Caki2 (cell line): ENCODE results near the gene SPOCK3. TPM values are rescaled to one million over a fixed set of nuclear protein-coding genes. Genes with fewer than 3 reads are reported as not detected.
"Not testable (repeated sequence)": the region's sequence is repeated elsewhere in the genome, so short reads cannot be mapped to it uniquely, and the experiment has no call there.

Experiments used
- DNase-seq: peaks from one replicate; pipeline ENCODE4 v3.0.0-alpha.2; 2015; ENCODE audit warnings: low read depth
- in situ Hi-C: cut with HindIII; loops from 2 replicates; pipeline ENCODE4 v1.10.0; 2016; ENCODE audit warnings: low sequenced_read_pairs, low pct_unique_long_range_greater_than_20kb, mixed read lengths
- total RNA-seq: library from RNA; depleted of rRNA; stranded (reverse); fragments of >200 nt; shearing (Covaris generic); gene quantifications from 2 replicates; pipeline ENCODE4 v1.2.3, GENCODE V29; 2014; ENCODE audit warnings: low replicate concordance; rRNA removed

Gene SPOCK3
- 1.7 TPM in 1 of 2 replicates, not detected in the other for total RNA-seq

DNA sequence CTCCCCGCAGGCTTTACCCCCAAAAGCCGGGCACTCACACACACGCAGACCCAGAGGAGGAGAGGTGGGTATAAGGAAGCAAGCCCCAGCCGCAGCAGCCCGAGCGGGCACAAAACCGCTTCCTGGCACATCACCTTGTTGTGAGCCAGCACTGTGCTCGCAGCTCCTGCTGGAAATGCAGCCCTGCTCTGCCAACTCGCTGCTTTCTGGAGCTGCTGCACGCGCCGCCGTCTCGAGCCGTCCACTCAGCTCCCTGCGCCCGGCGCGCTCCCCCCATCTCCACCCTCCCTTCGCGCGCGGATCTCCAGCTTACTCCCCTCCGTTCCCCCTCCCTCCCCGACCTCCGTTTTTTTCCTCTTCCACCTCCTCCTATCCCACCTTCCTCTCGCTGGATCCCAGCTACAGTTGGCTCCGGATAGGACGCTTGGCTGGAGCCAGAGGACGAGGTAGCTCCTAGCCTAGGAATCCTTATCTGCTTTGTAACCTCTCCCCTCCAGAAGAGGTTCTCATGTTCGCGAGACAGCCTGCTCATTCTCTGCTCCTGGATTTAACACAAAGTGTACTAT is at the start of gene SPOCK3:
TSS of gene SPOCK3 (minus strand) at position 179 of the 566 bp plus-strand sequence.
- in situ Hi-C loops = no loop called here
- DNase-seq = peak; percentile 39

DNA sequence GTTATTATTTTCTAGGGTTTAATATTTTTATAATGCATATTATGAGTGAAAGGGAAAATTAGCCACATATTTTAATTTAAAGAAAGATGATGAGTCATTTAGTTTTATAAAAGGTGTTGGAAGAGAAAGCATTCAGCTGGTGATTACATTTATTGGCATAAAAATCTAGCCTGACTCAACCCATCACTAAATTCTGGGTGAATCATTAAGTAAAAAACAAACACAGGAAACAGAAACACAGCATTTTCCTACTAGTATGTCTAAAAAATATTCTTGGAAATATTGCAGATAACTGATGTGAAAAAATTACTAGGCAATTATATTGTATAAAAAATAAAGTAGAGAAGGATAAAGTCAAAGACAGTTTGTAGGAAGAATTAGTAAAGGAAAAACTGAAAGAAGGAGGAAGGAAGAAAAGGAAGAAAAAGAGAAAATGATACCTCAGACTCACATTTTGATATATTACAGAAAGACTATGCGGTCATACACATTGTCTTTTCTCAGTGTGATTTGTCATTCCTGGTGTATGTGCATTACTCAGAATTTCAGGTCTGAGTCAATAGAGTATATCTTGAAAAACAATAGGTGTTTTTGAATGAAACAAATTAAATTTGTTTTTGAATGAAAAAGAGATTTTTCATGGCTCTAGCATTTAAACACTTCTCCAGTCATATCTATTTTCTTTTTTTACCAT is 48.0 kb upstream of the SPOCK3 start:
- in situ Hi-C loops = no loop called here
- DNase-seq = no peak

DNA sequence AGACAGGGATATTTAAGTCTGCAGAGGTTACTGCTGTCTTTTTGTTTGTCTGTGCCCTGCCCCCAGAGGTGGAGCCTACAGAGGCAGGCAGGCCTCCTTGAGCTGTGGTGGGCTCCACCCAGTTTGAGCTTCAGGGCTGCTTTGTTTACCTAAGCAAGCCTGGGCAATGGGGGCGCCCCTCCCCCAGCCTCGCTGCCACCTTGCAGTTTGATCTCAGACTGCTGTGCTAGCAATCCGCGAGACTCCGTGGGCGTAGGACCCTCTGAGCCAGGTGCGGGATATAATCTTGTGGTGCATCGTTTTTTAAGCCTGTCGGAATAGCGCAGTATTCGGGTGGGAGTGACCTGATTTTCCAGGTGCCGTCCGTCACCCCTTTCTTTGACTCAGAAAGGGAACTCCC is 47.3 kb upstream of the SPOCK3 start:
- in situ Hi-C loops, DNase-seq: not testable (repeated sequence)

DNA sequence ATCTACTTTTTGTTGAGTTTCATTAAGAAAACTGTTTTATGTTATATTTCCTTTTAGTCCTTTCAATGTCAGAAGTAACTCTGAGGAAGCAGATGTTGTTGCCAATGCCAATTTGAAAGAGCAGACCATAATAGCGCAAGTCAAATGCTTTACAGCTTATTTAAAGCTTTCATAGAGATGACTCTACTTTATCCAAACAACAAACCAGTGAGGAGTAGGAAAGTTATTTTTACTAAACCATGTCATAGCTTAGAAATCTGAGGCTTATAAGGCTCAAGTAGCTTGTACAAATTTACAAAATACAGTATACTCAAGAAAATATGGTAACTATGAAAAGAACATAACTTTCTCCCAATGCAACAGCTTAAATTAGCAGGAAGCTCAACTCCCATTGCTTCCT is 40.1 kb upstream of the SPOCK3 start:
- no peak for DNase-seq
- in situ Hi-C loops = no loop called here

DNA sequence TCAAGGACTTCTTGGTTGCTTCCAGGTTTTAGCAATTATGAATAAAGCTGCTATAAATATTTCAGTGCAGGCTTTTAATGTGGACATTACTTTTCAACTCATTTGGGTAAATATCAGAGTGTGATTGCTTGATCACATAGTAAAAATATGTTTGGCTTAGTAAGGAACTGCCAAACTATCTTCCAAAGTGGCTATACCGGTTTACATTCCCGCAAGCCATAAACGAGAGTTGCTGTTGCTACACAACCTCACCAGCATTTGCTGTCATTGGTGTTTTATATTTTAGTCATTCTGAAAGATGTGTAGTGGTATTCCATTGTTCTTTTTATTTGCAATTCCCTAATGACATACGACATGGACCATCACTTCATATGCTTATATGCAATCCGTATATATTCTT is 30.9 kb upstream of the SPOCK3 start:
- in situ Hi-C loops = no loop called here
- no peak for DNase-seq

DNA sequence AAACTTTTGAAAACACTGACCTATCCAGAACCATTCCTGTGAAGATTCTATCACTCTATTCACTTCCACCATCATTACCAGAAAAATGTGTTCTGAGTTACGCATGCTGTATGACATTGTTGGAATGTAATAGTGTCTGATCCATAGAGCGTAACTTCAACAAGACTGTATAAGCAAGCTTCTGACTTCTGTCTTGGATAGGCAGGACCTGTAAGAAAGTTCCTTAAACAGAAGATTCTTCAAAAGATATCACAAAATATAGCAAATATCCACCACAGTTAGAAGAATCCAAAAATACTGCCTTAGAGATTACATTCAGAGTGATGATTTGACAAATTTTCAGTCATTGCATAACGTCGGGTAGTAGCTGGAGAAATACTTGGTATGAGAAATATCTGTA is 14.0 kb upstream of the SPOCK3 start:
- DNase-seq = no peak

DNA sequence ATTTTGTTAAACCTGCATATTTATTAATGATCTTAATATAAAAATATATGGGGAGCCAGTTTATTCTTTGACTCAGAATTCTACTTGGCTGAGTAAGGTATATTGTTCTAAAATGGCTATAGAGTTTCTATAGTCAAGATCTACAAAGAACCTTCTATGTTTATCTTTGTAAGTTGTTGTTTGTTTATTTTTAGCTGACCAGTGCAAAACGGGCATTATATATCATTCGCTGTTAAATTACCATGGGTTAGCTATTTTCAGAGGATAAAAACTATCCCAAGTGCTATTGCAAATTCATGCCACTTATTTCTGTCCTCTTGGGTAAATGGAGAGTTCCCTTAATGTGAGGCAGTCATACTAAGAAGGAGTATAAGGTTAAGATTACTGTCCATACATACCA is 5.3 kb upstream of the SPOCK3 start:
- in situ Hi-C loops = no loop called here
- no peak for DNase-seq

More for the DNA sequence above, 14.0 kb upstream of the SPOCK3 start:
- in situ Hi-C loops = no loop called here

DNA sequence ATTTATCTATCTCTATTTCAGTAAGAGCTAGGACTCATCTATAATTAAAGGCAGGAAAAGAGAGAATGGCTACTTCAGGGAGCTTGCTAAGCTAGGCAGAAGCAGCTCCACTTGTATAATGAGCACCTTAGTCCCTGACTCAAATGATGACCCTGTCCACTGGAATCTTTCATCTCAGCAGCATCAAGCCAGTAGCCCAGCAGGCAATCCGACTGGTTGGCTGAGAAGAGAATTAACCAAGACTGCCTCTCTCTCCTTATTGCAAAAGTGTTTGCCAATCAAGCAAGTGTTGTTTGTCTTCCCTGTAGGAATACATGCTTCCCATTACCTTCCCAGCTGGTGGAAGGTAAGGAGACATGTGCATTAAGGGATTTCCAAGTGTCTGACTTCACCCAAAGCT is 3.9 kb upstream of the SPOCK3 start:
- no peak for DNase-seq
- in situ Hi-C loops = no loop called here

DNA sequence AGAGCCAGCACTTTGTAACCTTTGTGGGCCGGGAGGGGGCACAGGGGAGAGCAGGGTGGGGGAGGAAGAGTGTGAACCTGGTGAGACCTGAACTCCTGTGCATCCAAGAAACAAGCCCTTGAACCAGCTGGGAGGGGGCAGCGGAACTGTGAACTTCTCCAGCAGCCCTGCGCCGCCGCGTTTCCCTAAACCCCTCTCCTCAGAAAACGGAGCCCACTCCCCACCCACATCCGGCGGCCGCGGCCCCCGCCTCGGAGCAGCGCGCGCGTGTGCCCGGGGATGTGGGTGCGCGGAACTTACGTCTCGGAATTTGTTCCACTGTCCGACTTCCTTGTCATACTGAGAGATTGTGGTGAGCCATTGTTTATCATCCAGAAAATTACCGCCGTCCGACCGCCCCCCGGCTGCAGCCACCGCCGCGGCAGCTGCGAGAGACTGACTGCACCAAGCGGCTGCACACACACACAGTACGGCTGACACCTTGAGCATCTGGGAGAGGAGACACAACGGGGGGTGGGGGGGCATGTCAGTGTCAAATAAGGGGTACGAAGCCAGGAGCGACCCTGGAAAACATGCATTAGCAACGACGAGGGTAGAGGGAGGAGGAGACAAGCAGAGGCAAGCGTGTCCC is 494 bp downstream of the SPOCK3 start:
- DNase-seq = no peak

DNA sequence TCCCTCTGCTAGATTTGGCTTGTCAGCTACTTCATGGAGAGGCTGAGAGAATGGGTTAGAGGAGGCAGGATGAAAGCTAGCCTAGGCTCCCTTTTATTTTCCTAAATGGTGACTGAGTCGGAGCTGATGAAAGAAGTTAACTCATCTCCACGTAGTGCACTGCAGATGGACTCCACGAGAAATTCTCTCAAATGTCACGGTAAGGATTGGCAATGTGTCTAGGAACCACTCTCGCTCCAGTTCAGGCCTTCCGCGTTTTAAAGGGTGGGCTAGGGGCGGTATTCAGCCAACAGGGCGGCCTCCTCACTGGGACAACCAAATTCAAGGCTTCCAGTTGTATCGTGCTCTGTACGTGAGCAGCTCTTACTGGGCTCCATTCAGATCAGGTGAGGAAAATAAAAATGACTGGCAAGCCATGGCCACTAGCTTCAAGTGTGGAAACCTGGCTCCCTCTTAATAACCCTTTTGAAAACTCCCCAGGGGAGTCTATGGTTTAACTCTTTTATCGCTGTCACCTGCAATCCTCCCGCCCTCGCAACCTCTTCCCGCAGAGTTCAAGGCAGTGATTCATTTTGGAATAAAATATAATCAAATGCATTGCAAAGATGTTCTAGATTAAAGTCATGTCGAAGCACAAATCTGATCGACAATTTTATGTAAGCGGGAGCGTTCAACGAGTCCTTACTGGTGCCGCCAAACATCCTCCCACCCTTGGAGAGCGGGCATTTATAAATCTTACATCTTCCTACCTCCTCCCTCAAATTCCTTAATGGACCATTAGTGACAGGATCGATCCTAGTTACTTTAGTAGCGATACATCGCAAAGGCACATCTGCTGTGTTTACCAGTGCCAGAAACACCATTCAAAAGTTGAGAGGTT is 1.2 kb downstream of the SPOCK3 start:
- no peak for DNase-seq
- in situ Hi-C loops = no loop called here

More for the DNA sequence above, 494 bp downstream of the SPOCK3 start:
- in situ Hi-C loops = no loop called here

DNA sequence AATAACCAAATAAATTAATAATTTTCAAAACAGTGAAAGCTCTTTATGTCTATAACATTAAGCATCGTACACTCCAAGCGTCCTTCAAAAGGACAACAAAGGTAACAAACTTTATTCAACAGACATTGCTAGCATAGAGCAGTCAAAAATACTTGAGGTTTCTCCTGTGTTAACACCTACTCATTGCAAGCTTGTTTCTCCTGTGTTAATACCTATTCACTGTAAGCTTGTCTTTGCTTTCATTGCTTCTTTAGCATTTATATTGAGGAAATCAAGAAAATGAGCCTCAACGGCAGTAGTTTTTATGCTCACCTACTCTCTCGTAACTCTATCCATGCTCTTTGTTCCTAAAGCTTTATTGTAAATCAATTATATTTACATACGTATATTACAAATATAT is 3.5 kb downstream of the SPOCK3 start:
- in situ Hi-C loops = no loop called here
- DNase-seq = no peak

DNA sequence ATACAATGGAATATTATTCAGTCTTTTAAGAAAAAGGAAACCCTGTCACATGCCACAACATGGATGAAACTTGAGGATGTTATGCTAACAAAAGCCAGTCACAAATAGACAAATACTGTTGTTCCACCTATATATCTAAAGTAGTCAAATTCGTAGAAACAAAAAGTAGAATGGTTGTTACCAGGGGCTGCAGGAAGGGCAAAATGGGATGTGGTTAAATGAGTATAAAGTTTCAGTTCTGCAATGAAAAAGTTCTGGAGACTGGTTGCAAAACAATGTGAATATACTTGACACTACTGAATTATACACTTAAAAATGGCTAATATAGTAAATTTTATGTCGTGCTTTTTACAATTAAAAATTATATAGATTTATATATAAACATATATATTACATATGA is 12.2 kb downstream of the SPOCK3 start:
- in situ Hi-C loops = no loop called here
- DNase-seq = no peak

DNA sequence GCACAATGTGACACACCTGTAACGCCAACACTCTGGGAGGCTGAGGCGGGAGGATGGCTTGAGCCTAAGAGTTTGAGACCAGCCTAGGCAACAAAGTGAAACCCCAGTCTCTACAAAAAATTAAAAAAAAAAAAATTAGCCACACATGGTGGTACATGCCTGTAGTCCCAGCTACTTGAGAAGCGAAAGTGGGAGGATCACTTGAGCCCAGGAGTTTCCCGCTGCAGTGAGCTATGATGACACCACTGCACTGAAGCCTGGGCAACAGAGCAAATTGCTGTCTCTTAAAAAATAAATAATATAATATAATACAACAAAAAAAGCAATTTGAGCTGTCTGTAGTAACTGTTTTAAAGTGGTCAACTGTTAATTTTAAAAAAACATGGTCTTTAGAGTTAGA is 13.2 kb downstream of the SPOCK3 start:
- in situ Hi-C loops = no loop called here
- DNase-seq = no peak

DNA sequence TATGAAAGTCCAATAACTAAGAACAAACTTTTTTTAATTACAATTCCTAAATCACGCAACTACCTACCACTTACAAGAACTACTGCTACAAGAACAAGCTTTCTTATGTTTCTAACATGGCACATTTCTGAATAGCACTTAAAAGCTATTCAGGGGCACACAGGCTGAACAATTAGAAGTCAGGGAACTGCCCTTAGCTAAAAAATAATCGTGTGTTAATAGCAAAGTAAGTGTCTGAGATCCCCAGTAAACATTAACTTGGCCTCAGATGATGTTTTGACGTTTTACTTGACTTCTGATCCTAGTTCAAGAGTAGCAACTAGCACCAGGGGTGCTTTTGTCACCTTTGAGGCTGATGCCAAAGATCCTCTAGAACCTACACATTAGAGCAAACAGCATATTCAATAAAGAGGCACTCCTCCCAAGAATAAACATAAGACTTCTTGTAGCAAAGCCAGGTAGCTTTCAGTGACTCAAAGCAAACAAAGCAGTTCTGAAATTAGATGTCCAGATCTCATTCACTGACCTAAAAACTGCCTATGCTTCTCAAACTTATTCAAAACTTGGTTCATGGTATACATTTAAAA is 16.2 kb downstream of the SPOCK3 start:
- no peak for DNase-seq
- in situ Hi-C loops = no loop called here

DNA sequence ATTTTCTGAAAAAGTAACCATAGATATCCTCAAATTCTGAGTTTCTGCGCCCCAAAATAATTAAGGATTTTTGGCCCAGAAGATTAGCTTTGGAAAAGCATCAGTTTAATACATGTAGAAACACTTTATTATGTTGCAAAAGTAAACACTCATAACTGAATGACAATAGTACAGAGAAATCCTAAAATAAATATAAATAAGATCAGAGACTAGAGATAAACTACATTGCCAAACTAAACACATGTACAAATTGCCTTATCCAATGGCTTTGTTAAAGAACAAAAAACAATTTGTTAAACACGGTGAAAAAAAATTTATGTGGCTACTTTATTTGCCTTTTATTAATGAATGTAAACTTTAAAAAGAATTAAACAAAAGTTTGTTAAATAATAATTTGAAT is 17.5 kb downstream of the SPOCK3 start:
- in situ Hi-C loops = no loop called here
- no peak for DNase-seq

DNA sequence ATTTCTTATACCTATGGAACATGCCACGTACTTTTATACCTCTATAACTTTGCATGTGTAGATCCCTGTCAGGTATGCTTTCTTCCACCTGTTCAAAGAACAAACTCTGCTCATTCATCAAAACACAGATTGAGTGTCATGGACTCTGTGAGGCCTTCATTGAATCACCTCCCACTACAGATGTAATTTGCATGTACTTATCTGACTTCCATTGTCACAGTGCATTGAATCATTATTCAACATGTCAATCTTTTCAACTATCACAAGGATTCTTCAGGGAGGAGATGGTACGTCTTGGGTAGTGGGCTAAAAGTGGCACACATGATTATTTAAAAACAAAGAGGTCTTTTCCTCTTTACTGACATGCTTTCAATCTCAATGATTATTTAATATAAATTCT is 24.1 kb downstream of the SPOCK3 start:
- in situ Hi-C loops = no loop called here

DNA sequence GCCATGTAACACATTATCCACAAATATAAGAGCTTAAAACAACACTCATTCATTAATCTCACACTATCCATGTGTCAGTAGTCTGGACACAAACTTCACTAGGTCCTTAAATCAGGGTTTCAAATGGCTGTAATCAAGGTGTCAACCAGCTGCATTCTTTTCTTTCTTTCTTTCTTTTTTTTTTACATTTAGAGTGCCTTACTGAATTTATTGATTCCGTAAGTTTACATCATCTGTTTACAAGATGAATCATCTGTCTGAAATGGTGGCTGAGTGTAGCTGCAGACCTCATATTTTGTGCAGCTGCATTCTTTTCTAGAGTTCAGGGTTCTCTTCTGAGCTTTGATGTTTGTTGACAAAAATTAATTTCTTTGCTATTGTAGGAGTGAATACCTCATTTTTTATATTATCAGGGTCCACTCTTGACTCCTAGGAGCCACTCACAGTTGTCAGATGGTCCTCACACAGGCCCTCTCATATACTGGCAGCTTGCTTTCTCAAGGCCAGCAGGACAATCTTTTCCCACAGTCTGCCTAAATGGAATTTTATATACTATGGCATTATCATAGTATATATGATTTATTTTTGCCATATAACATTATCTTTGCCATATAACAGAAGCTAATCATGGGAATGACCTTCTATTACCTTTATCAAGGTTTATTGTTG is 37.8 kb downstream of the SPOCK3 start:
- in situ Hi-C loops = no loop called here
- DNase-seq = peak; percentile 18

More for the DNA sequence above, 24.1 kb downstream of the SPOCK3 start:
- DNase-seq = no peak

DNA sequence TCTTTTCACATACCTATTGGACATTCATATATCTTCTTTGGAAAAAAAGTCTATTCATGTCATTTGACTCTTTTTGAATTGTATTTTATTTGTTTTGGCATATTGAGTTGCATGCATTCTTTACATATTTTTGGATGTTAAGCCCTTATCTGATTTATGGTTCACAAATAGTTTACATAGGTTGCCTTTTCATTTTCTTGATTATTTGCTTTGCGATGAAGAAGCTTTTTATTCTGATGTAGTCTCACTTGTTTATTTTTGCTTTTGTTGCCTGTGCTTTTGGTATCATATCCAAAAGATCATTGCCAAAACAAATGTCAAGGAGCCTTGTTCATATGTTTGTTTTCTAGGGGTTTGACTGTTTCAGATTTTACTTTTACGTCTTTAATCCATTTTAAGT is 43.9 kb downstream of the SPOCK3 start:
- in situ Hi-C loops = no loop called here

More for the DNA sequence above, 43.9 kb downstream of the SPOCK3 start:
- DNase-seq = no peak
